Measurements from ENCODE around the gene NFILZ. TPM values are rescaled to one million over a fixed set of nuclear protein-coding genes. Genes with fewer than 3 reads are reported as not detected.

NFILZ gene
- polyA plus RNA-seq, 4 donors = not detected

DNA sequence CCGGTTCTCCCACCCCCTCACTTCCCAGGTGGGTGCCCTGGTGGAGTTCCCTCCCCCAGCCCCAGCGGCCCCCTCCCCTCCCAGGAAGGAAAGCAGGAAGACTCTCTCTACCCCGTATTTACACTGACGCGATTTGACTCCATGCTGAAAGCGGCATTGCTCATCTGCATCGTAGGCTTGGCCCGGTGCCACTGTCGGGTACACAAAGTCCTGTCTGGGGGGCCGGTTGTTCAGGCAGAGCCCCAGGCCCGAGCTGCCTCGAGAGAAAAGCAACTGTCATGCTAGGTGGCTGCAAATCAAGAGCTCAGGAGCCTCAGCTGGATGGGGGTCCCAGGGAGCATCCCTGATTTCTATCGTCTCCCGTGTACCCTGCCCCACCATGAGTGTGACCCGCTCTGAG lies 34.8 kb upstream of the NFILZ start:
- Histone ChIP-seq H3K36me3 (ENCODE audit: control insufficient read depth in 3 of 3, insufficient read depth in 2 of 3, low read depth in 1 of 3, low read length in 3 of 3) (peaks cover 0 to 2% (median 0%) of the 10 kb centered on the region in 3 donors), H3K27ac (ENCODE audit: low read depth in 1 of 3, low read length in 2 of 3) (no peak overlapping the region), H3K9me3 (ENCODE audit: control insufficient read depth in 2 of 2, insufficient read depth in 1 of 2, low read depth in 1 of 2, low read length in 1 of 2) (peaks cover 0 to 24% of the 10 kb centered on the region in 2 donors), H3K27me3 (ENCODE audit: control insufficient read depth in 3 of 3, insufficient read depth in 3 of 3, low read length in 3 of 3) (peaks cover 0 to 13% (median 0%) of the 10 kb centered on the region in 3 donors), H3K4me3 (ENCODE audit: low read depth in 1 of 3, low read length in 3 of 3) (no peak overlapping the region), H3K4me1 (ENCODE audit: control insufficient read depth in 3 of 3, insufficient read depth in 2 of 3, low read depth in 1 of 3, low read length in 2 of 3) (peaks cover 0 to 2% (median 0%) of the 10 kb centered on the region in 3 donors)
- FAIRE-seq (no peak), DNase-seq (no peak)
- WGBS, 3 donors = 65 to 74% (median 74%) methylated on average over 15 of the region's 15 CpGs

DNA sequence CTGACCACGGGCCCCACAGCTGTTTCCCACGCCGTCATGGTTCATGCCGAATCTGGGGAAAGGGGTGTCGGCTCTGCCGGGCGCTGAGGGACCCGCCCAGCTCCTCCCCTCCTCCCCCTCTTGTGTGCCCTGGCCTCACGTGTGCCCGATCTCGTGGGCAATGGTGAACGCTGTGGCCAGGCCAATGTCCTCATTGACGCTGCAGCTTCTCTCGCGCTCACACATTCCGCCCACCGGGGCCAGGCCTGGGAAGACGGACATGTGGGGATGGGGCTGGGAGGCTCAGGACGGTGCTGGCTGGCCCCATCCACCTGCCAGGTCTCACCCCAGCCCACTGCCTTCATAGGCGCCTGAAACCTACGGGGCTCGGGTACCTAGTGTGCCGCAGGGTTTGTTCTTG lies 34.3 kb upstream of the NFILZ start:
- FAIRE-seq = no peak

DNA sequence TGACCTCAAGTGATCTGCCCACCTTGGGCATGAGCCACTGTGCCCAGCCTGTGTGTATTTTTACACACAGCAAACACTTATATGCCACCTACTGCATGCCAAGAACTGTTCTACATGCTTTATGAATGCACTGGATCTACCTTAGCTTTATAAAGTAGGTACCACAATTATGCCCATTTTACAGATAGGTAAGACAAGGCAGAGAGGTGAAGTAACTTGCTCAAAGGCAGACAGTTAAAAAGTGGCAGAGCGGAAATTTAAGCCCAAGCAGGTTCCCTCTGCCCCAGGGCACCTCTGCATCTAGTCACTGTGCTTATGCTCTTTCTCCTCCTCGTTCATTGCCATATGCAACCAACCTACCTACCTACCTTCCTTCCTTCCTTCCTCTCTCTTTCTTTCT lies 30.4 kb upstream of the NFILZ start:
- DNase-seq = no peak
- 78 to 92% (median 90%) methylated on average over 2 of the region's 2 CpGs for WGBS, 3 donors
- Histone ChIP-seq H3K4me1 (ENCODE audit: control insufficient read depth in 3 of 3, insufficient read depth in 2 of 3, low read depth in 1 of 3, low read length in 2 of 3) (no peaks in the 10 kb centered on the region), H3K36me3 (ENCODE audit: control insufficient read depth in 3 of 3, insufficient read depth in 2 of 3, low read depth in 1 of 3, low read length in 3 of 3) (peaks cover 0 to 7% (median 0%) of the 10 kb centered on the region in 3 donors), H3K4me3 (ENCODE audit: low read depth in 1 of 3, low read length in 3 of 3) (no peak overlapping the region), H3K27me3 (ENCODE audit: control insufficient read depth in 3 of 3, insufficient read depth in 3 of 3, low read length in 3 of 3) (no peaks in the 10 kb centered on the region), H3K27ac (ENCODE audit: low read depth in 1 of 3, low read length in 2 of 3) (no peak overlapping the region), H3K9me3 (ENCODE audit: control insufficient read depth in 2 of 2, insufficient read depth in 1 of 2, low read depth in 1 of 2, low read length in 1 of 2) (peaks cover 0 to 8% of the 10 kb centered on the region in 2 donors)
- no peak for FAIRE-seq

More for the DNA sequence above, 34.3 kb upstream of the NFILZ start:
- DNase-seq = no peak
- Histone ChIP-seq H3K36me3 (ENCODE audit: control insufficient read depth in 3 of 3, insufficient read depth in 2 of 3, low read depth in 1 of 3, low read length in 3 of 3) (peaks cover 0 to 4% (median 0%) of the 10 kb centered on the region in 3 donors), H3K27me3 (ENCODE audit: control insufficient read depth in 3 of 3, insufficient read depth in 3 of 3, low read length in 3 of 3) (peaks cover 0 to 13% (median 0%) of the 10 kb centered on the region in 3 donors), H3K9me3 (ENCODE audit: control insufficient read depth in 2 of 2, insufficient read depth in 1 of 2, low read depth in 1 of 2, low read length in 1 of 2) (peaks cover 0 to 24% of the 10 kb centered on the region in 2 donors), H3K4me3 (ENCODE audit: low read depth in 1 of 3, low read length in 3 of 3) (no peak overlapping the region), H3K4me1 (ENCODE audit: control insufficient read depth in 3 of 3, insufficient read depth in 2 of 3, low read depth in 1 of 3, low read length in 2 of 3) (peaks cover 0 to 2% (median 0%) of the 10 kb centered on the region in 3 donors), H3K27ac (ENCODE audit: low read depth in 1 of 3, low read length in 2 of 3) (no peak overlapping the region)
- 77 to 85% (median 79%) methylated on average over 23 of the region's 23 CpGs for WGBS, 3 donors

DNA sequence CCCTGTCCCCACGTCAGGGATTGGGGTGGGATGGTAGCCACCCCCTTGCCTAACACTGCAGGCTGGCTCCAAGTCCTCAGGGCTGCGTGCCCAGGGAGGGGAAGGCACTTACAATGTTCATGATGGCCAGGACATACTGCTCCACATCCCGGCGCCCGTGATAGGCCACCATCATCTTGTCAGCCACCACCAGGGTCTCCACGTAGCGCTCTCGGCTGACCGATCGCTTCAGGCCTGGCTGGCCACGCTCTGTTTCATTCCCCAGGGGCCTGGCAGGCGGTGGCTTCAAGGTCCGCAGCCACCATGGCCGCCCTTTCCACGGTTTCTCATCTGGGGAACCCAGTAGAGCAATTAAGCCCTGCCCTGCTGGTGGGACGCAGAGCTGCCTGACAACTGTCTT lies 29.6 kb upstream of the NFILZ start:
- no peak overlapping the region for H3K4me3 ChIP-seq (ENCODE audit: low read depth in 1 of 3, low read length in 3 of 3)
- H3K27ac ChIP-seq (ENCODE audit: low read depth in 1 of 3, low read length in 2 of 3) = no peak overlapping the region
- H3K36me3 ChIP-seq (ENCODE audit: control insufficient read depth in 3 of 3, insufficient read depth in 2 of 3, low read depth in 1 of 3, low read length in 3 of 3) = peaks cover 0 to 8% (median 0%) of the 10 kb centered on the region in 3 donors
- no peaks in the 10 kb centered on the region for H3K4me1 ChIP-seq (ENCODE audit: control insufficient read depth in 3 of 3, insufficient read depth in 2 of 3, low read depth in 1 of 3, low read length in 2 of 3)
- 88 to 96% (median 93%) methylated on average over 15 to 16 of the region's 16 CpGs for WGBS, 3 donors
- peaks cover 0 to 9% of the 10 kb centered on the region in 2 donors for H3K9me3 ChIP-seq (ENCODE audit: control insufficient read depth in 2 of 2, insufficient read depth in 1 of 2, low read depth in 1 of 2, low read length in 1 of 2)
- no peaks in the 10 kb centered on the region for H3K27me3 ChIP-seq (ENCODE audit: control insufficient read depth in 3 of 3, insufficient read depth in 3 of 3, low read length in 3 of 3)
- DNase-seq (no peak), FAIRE-seq (no peak)

- Histone ChIP-seq H3K36me3 (ENCODE audit: control insufficient read depth in 3 of 3, insufficient read depth in 2 of 3, low read depth in 1 of 3, low read length in 3 of 3) (peaks cover 0 to 8% (median 0%) of the 10 kb centered on the region in 3 donors), H3K27me3 (ENCODE audit: control insufficient read depth in 3 of 3, insufficient read depth in 3 of 3, low read length in 3 of 3) (no peaks in the 10 kb centered on the region), H3K27ac (ENCODE audit: low read depth in 1 of 3, low read length in 2 of 3) (no peak overlapping the region), H3K4me1 (ENCODE audit: control insufficient read depth in 3 of 3, insufficient read depth in 2 of 3, low read depth in 1 of 3, low read length in 2 of 3) (no peaks in the 10 kb centered on the region), H3K9me3 (ENCODE audit: control insufficient read depth in 2 of 2, insufficient read depth in 1 of 2, low read depth in 1 of 2, low read length in 1 of 2) (peaks cover 0 to 9% of the 10 kb centered on the region in 2 donors), H3K4me3 (ENCODE audit: low read depth in 1 of 3, low read length in 3 of 3) (no peak overlapping the region)
- 84 to 92% (median 86%) methylated on average over 5 of the region's 5 CpGs for WGBS, 3 donors
- DNase-seq = no peak
- FAIRE-seq = no peak
Observed at GRCh38 chr19:8601796-8602195, 28.6 kb upstream of the NFILZ start.

- DNase-seq (no peak), FAIRE-seq (no peak)
- Histone ChIP-seq H3K4me1 (ENCODE audit: control insufficient read depth in 3 of 3, insufficient read depth in 2 of 3, low read depth in 1 of 3, low read length in 2 of 3) (no peaks in the 10 kb centered on the region), H3K36me3 (ENCODE audit: control insufficient read depth in 3 of 3, insufficient read depth in 2 of 3, low read depth in 1 of 3, low read length in 3 of 3) (peaks cover 0 to 6% (median 0%) of the 10 kb centered on the region in 3 donors), H3K4me3 (ENCODE audit: low read depth in 1 of 3, low read length in 3 of 3) (no peak overlapping the region), H3K9me3 (ENCODE audit: control insufficient read depth in 2 of 2, insufficient read depth in 1 of 2, low read depth in 1 of 2, low read length in 1 of 2) (peaks cover 0 to 9% of the 10 kb centered on the region in 2 donors), H3K27me3 (ENCODE audit: control insufficient read depth in 3 of 3, insufficient read depth in 3 of 3, low read length in 3 of 3) (peaks cover 0 to 14% (median 5%) of the 10 kb centered on the region in 3 donors), H3K27ac (ENCODE audit: low read depth in 1 of 3, low read length in 2 of 3) (no peak overlapping the region)
- 96 to 98% (median 96%) methylated on average over 15 to 17 of the region's 17 CpGs for WGBS, 3 donors
Observed at GRCh38 chr19:8605514-8605913, 24.9 kb upstream of the NFILZ start.

DNA sequence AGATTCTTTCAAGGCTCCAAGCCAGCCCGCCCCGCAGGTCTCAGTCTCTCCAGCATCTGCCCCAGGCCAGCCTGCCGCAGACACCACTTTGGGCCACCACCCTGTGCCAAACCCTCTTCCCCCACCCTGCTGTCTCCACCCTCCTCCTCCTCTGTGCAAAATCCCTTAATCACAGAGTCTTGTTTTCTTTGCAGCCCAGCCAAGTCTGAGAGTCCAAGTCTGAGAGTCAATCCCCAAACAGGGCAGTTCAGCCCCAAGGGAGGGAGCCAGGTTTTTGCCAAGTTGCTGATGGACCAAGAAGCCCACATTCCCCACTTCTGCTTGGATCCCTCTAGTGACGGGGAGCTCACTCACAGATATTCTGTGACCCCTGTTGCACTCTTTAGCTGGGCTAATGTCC lies 23.0 kb upstream of the NFILZ start:
- Histone ChIP-seq H3K4me1 (ENCODE audit: control insufficient read depth in 3 of 3, insufficient read depth in 2 of 3, low read depth in 1 of 3, low read length in 2 of 3) (peaks cover 0 to 3% (median 0%) of the 10 kb centered on the region in 3 donors), H3K27ac (ENCODE audit: low read depth in 1 of 3, low read length in 2 of 3) (no peak overlapping the region), H3K9me3 (ENCODE audit: control insufficient read depth in 2 of 2, insufficient read depth in 1 of 2, low read depth in 1 of 2, low read length in 1 of 2) (peaks cover 0 to 9% of the 10 kb centered on the region in 2 donors), H3K27me3 (ENCODE audit: control insufficient read depth in 3 of 3, insufficient read depth in 3 of 3, low read length in 3 of 3) (peaks cover 0 to 19% (median 8%) of the 10 kb centered on the region in 3 donors), H3K4me3 (ENCODE audit: low read depth in 1 of 3, low read length in 3 of 3) (no peak overlapping the region), H3K36me3 (ENCODE audit: control insufficient read depth in 3 of 3, insufficient read depth in 2 of 3, low read depth in 1 of 3, low read length in 3 of 3) (peaks cover 0 to 4% (median 0%) of the 10 kb centered on the region in 3 donors)
- FAIRE-seq = no peak
- DNase-seq = no peak
- WGBS, 3 donors = 76 to 85% (median 82%) methylated on average over 4 of the region's 4 CpGs

DNA sequence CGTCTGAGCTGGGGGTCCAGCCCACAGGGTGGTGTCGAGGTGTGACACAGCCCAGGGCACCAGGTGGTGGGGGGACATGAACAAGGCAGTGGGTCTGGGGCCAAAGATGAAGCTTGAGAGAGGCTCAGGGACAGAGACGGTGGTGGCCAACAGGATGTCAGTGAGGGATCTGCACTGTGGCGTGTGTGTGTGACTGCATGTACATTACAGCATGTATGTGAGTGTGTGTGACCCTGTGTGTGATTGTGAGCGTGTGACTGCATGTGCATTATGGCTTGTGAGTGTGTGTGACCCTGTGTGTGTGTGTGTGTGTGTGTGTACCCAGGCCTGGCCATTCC lies 21.5 kb upstream of the NFILZ start:
- peaks cover 0 to 3% (median 0%) of the 10 kb centered on the region in 3 donors for H3K4me1 ChIP-seq (ENCODE audit: control insufficient read depth in 3 of 3, insufficient read depth in 2 of 3, low read depth in 1 of 3, low read length in 2 of 3)

More for the DNA sequence above, 21.5 kb upstream of the NFILZ start:
- Histone ChIP-seq H3K4me3 (ENCODE audit: low read depth in 1 of 3, low read length in 3 of 3) (peak overlapping the region in 2 of 3 donors; percentile 45 to 49), H3K27me3 (ENCODE audit: control insufficient read depth in 3 of 3, insufficient read depth in 3 of 3, low read length in 3 of 3) (peaks cover 0 to 19% (median 8%) of the 10 kb centered on the region in 3 donors), H3K27ac (ENCODE audit: low read depth in 1 of 3, low read length in 2 of 3) (peak overlapping the region in 2 of 3 donors; percentile 65 to 68), H3K9me3 (ENCODE audit: control insufficient read depth in 2 of 2, insufficient read depth in 1 of 2, low read depth in 1 of 2, low read length in 1 of 2) (peaks cover 0 to 9% of the 10 kb centered on the region in 2 donors), H3K36me3 (ENCODE audit: control insufficient read depth in 3 of 3, insufficient read depth in 2 of 3, low read depth in 1 of 3, low read length in 3 of 3) (peaks cover 0 to 4% (median 0%) of the 10 kb centered on the region in 3 donors)
- no peak for DNase-seq
- WGBS, 3 donors = 51 to 57% (median 57%) methylated on average over 5 of the region's 5 CpGs
- FAIRE-seq = no peak

Data from small intestine (tissue), 7 donors.